K562 (cell line): ENCODE results near the gene DENND1A. TPM values are rescaled to one million over a fixed set of nuclear protein-coding genes. Genes with fewer than 3 reads are reported as not detected.
A peak's percentile ranks its signal among the peaks of the same experiment; 100 is the strongest.

Experiments used
- ARID1B ChIP-seq: fragments of 450-650 bp; IDR thresholded peaks from 2 replicates; pipeline ENCODE4 v1.6.1; 2016; ENCODE audit warnings: antibody characterized with exemption, mild to moderate bottlenecking, inconsistent platforms
- CREM ChIP-seq: IDR thresholded peaks from 2 replicates; pipeline ENCODE4 v1.6.1; 2014; ENCODE audit warnings: antibody characterized with exemption, low read depth
- ESRRA ChIP-seq: fragments of 450-650 bp; IDR thresholded peaks from 2 replicates; pipeline ENCODE4 v1.6.1; 2014; ENCODE audit warnings: low read depth, mild to moderate bottlenecking, moderate library complexity, borderline replicate concordance
- HNRNPK ChIP-seq: fragments of 200-400 bp; formaldehyde crosslinking; IDR thresholded peaks from one replicate; pipeline ENCODE4 v1.6.1; 2018; ENCODE audit warnings: mild to moderate bottlenecking, low read depth, low read length; ENCODE audit not compliant: poor library complexity, severe bottlenecking
- MCM5 ChIP-seq: fragments of 450-650 bp; IDR thresholded peaks from 2 replicates; pipeline ENCODE4 v1.6.1; 2016; ENCODE audit warnings: low read depth
- MTA2 ChIP-seq: fragments of 450-650 bp; IDR thresholded peaks from 2 replicates; pipeline ENCODE4 v1.6.1; 2016; ENCODE audit warnings: low read depth
- NCOA4 ChIP-seq: fragments of 450-650 bp; IDR thresholded peaks from 2 replicates; pipeline ENCODE4 v1.6.1; 2018; ENCODE audit warnings: mild to moderate bottlenecking; ENCODE audit not compliant: partially characterized antibody
- PML ChIP-seq: IDR thresholded peaks from 2 replicates; pipeline ENCODE4 v1.6.1; 2012; ENCODE audit warnings: low read length, inconsistent platforms
- SREBF2 ChIP-seq: sonication (generic); formaldehyde crosslinking; IDR thresholded peaks from 2 replicates; pipeline ENCODE4 v1.4.0; 2020; ENCODE audit warnings: mild to moderate bottlenecking, missing genetic modification reagents
- TARDBP ChIP-seq: fragments of 450-650 bp; IDR thresholded peaks from 2 replicates; pipeline ENCODE4 v1.6.1; 2016
- TCF7 ChIP-seq: sonication (generic); IDR thresholded peaks from 2 replicates; pipeline ENCODE4 v1.6.1; 2016; ENCODE audit warnings: antibody characterized with exemption, borderline replicate concordance
- U2AF2 ChIP-seq: fragments of 200-400 bp; formaldehyde crosslinking; optimal IDR thresholded peaks from 2 replicates; pipeline ENCODE3; 2017; ENCODE audit warnings: low read depth, mild to moderate bottlenecking, low read length
- ZBED1 ChIP-seq: IDR thresholded peaks from 2 replicates; pipeline ENCODE4 v1.6.1; 2014
- ZNF253 ChIP-seq: fragments of 250-450 bp; sonication (Bioruptor Pico); conservative IDR thresholded peaks from 2 replicates; pipeline ENCODE4 v1.6.1; 2021; ENCODE audit warnings: mild to moderate bottlenecking
- polyA plus RNA-seq, 8 experiments: library from polyadenylated mRNA; depleted of rRNA in 4 of 8; stranded (reverse) in 5 of 8; unstranded in 3 of 8; fragments of >200 nt; fragmentation: Nextera tagmentation in 2 of 8; fragmentation: Illumina TruSeq in 1 of 8; extraction: Ambion mirVana in 2 of 8; extraction: Trizol in 1 of 8; gene quantifications; 2 replicates each; pipeline versions ENCODE4 v1.2.1 to v1.2.3, GENCODE V29; 2011 to 2014; ENCODE audit warnings: inconsistent platforms in 1 of 8, missing spikeins in 1 of 8
- total RNA-seq, 7 experiments: library from RNA; depleted of rRNA in 6 of 7; stranded (reverse); fragments of >200 nt in 6 of 7; fragmentation: Illumina TruSeq in 2 of 7; extraction: Trizol in 2 of 7; gene quantifications; 2 replicates each; pipeline versions ENCODE4 v1.2.1 to v1.2.3, GENCODE V29; 2011 to 2021; ENCODE audit warnings: low replicate concordance in 1 of 7
- TF ChIP-seq, protein P1 (sequence below): sonication (generic); formaldehyde crosslinking; IDR thresholded peaks from 2 replicates; pipeline ENCODE4 v1.8.1; 2023; ENCODE audit warnings: mild to moderate bottlenecking, missing genetic modification reagents
- TF ChIP-seq, protein P2 (sequence below): sonication (generic); formaldehyde crosslinking; IDR thresholded peaks from 2 replicates; pipeline ENCODE4 v1.9.0; 2022; ENCODE audit warnings: mild to moderate bottlenecking, missing genetic modification reagents
- TF ChIP-seq, protein P3 (sequence below), 2 experiments: fragments of 250-450 bp in 1 of 2; fragments of 450-650 bp in 1 of 2; sonication (Bioruptor Pico) in 1 of 2; IDR thresholded peaks; 2 replicates each; pipeline versions ENCODE4 v1.6.1 to v1.8.0; 2016 to 2021; ENCODE audit warnings: mild to moderate bottlenecking in 2 of 2, moderate library complexity in 2 of 2, missing compliant biosample characterization in 1 of 2, missing genetic modification characterization in 1 of 2
- TF ChIP-seq, protein P4 (sequence below): fragments of 250-450 bp; sonication (Bioruptor Pico); IDR thresholded peaks from 2 replicates; pipeline ENCODE4 v1.4.0; 2020; ENCODE audit warnings: mild to moderate bottlenecking, moderate library complexity

Gene DENND1A
- total and polyA plus RNA-seq, 9 of the 15 experiments (the other 6 are each of a cell fraction or from before 2014, with no cell fraction given): 7.6 to 29.5 (median 15.7) TPM

DNA sequence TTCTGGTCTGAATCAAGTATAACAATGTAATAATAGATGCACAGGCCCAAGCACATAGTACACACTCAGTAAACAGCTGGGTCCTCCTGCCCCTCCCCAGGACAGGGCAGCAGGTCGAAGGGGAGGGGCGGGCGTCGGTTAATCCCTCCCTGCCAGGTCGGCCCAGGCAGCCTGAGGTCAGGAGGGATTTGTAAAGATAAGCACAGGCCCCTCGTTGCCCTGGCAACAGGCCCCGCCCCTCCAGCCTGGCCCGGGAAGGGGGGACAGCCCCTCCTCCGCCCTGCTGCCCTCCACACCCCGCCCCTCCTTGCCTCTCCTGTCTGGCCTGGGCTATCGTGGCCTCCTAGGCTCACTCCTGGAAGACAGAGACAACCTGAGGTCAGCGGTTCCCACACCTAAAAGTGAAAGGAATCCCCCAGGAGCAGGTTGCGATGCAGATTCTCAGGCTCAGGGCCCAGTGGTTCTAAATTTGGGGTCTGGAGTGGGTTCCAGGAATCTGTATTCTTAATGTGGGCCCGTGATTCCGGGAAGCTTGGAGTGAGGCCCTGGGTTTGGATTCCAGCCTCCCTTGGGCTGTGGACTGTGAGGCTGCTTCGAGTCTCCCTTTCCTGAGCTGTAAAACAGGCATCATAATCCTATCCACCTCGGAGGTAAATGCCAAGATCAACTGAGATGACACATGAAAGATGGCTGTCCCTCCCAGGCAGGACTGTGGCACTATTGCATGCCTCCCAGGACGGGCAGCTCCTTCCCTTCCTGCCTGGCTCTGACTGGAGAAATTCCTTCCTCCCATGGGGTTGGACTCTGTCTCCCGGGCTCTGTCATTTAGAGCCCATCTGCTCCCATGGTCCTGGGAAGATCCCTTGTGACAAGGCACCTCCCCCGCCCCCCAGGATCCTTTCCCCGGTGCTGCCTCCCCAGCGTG, 569.5 kb downstream of the DENND1A start (continued):
- TF ChIP-seq, protein P1, sequence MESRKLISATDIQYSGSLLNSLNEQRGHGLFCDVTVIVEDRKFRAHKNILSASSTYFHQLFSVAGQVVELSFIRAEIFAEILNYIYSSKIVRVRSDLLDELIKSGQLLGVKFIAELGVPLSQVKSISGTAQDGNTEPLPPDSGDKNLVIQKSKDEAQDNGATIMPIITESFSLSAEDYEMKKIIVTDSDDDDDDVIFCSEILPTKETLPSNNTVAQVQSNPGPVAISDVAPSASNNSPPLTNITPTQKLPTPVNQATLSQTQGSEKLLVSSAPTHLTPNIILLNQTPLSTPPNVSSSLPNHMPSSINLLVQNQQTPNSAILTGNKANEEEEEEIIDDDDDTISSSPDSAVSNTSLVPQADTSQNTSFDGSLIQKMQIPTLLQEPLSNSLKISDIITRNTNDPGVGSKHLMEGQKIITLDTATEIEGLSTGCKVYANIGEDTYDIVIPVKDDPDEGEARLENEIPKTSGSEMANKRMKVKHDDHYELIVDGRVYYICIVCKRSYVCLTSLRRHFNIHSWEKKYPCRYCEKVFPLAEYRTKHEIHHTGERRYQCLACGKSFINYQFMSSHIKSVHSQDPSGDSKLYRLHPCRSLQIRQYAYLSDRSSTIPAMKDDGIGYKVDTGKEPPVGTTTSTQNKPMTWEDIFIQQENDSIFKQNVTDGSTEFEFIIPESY (CRISPR knock-in tag): peak; percentile 55; the same call in 1 of the 2 replicates
- peak; percentile 76; the same call in 1 of the 2 replicates for TF ChIP-seq ESRRA
- TF ChIP-seq, protein P2, sequence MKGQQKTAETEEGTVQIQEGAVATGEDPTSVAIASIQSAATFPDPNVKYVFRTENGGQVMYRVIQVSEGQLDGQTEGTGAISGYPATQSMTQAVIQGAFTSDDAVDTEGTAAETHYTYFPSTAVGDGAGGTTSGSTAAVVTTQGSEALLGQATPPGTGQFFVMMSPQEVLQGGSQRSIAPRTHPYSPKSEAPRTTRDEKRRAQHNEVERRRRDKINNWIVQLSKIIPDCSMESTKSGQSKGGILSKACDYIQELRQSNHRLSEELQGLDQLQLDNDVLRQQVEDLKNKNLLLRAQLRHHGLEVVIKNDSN: peak; percentile 40; the same call in 1 of the 2 replicates
- no peak for TF ChIP-seq HNRNPK
- TF ChIP-seq, protein P3, sequence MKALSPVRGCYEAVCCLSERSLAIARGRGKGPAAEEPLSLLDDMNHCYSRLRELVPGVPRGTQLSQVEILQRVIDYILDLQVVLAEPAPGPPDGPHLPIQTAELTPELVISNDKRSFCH (CRISPR knock-in tag; IDR thresholded peaks at IDR 0.05): no peak
- TF ChIP-seq, protein P3 (tag; IDR thresholded peaks at IDR 0.05): peak; percentile 38; the same call in 1 of the 2 replicates
- TF ChIP-seq PML: no peak
- no peak; the same call in 1 of the 2 replicates for TF ChIP-seq TCF7
- TF ChIP-seq, protein P4, sequence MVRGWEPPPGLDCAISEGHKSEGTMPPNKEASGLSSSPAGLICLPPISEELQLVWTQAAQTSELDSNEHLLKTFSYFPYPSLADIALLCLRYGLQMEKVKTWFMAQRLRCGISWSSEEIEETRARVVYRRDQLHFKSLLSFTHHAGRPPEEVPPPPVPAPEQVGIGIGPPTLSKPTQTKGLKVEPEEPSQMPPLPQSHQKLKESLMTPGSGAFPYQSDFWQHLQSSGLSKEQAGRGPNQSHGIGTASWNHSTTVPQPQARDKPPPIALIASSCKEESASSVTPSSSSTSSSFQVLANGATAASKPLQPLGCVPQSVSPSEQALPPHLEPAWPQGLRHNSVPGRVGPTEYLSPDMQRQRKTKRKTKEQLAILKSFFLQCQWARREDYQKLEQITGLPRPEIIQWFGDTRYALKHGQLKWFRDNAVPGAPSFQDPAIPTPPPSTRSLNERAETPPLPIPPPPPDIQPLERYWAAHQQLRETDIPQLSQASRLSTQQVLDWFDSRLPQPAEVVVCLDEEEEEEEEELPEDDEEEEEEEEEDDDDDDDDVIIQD (CRISPR knock-in tag): no peak
- TF ChIP-seq U2AF2: no peak
- TF ChIP-seq TARDBP: no peak
- no peak for TF ChIP-seq NCOA4
- peak; percentile 57; the same call in 1 of the 2 replicates for TF ChIP-seq CREM
- TF ChIP-seq ZBED1: no peak
- no peak for TF ChIP-seq SREBF2 (CRISPR knock-in tag)
- peak; percentile 71 for TF ChIP-seq ARID1B
- TF ChIP-seq MCM5: no peak
- no peak for TF ChIP-seq ZNF253
- no peak for TF ChIP-seq MTA2
